ENCODE measurements around the gene SZRD1.

Gene SZRD1

GRCh38 chr1:16393570-16394521 lies 26.8 kb downstream of the SZRD1 start:
- in situ Hi-C loops (cut with MboI; ENCODE audit: low sequenced_read_pairs): no loop called here

DNA sequence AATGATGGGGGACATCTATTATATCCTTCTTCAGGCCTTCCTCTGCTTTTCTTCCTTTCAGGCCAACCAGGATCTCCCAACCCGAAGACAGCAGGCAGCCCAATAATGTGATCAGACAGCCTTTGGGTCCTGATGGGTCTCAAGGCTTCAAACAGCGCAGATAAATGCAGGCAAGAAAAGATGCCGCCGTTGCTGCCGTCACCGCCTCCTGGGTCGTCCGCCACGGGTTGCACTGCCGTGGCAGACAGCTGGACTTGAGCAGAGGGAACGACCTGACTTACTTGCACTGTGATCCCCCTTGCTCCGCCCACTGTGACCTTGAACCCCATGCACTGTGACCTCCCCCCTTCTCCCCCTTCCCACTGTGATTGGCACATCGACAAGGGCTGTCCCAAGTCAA lies 27.9 kb downstream of the SZRD1 start:
- in situ Hi-C loops (cut with MboI; ENCODE audit: low sequenced_read_pairs): no loop called here

DNA sequence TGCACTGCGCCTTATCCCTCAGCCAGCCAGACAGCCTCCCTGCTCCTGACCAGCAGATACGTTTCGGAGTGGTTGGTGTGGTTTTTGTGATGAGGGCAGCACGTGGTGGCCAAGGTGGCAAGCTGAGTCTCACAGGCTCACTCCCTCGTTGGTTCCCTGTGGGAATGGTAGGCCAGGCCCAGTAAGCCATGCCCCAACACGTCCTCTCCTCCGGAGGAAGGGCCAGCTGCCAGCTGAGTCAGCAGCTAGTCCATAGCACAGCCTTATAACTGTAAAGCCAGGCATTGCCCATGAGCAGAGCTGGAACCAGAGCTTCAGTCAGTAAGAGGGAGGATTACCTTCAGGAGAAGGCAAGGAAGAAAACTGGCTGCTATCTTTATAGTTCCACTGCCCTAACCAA lies 29.5 kb downstream of the SZRD1 start:
- in situ Hi-C loops (cut with MboI; ENCODE audit: low sequenced_read_pairs): no loop called here

- in situ Hi-C loops (cut with MboI; ENCODE audit: low sequenced_read_pairs): no loop called here
These were observed 30.1 kb downstream of the SZRD1 start for GRCh38 chr1:16397120-16397519.

DNA sequence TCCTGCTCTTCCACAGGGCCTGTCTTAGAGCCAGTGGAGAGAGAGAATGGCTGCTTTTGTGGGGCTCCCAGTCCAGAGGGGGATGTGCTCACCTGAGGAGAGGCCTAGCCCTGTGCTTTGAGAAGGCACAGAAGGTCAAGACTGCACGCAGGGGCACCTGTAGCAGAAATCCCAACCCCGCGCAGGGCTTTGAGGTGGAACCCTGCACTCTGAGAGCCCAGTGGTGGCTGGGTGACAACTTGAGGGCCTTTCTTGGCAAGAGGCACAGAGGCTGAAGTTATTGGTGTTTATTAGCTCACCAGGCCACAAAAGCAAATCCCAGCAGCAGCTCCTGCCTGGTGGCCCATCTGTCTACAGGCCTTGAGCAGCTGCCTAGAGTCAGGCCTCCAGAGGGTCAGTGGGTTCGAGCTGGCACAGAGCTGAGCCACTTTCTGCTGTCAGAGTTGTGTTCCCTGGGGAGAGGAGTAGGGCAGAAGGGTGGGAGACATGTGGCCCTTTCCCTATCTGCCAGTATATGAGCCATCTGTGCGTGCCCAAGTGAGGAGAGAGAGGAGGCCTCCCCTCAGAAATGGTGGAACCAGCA lies 31.4 kb downstream of the SZRD1 start:
- in situ Hi-C loops (cut with MboI; ENCODE audit: low sequenced_read_pairs): no loop called here

GRCh38 chr1:16402742-16403141 lies 35.7 kb downstream of the SZRD1 start:
- in situ Hi-C loops (cut with MboI; ENCODE audit: low sequenced_read_pairs): no loop called here

DNA sequence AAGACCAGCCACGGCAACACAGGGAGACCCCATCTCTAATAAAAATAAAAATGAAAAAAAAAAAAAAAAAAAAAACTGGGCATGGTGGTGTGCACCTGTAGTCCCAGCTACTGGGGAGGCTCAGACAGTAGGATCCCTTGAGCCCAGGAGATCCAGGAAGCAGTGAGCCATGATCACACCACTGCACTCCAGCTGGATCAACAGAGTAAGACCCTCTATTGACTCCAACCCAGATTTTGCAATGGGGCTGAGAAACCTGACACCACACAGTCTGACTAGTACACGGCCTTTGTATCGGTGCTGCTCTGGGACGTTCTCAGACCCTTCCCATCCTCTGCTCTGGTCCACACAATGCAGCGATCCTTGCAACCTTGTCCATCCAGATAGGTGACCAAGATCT lies 38.4 kb downstream of the SZRD1 start:
- in situ Hi-C loops (cut with MboI; ENCODE audit: low sequenced_read_pairs): no loop called here

- in situ Hi-C loops (cut with MboI; ENCODE audit: low sequenced_read_pairs): no loop called here
These were observed 39.8 kb downstream of the SZRD1 start for GRCh38 chr1:16406868-16407267.

GRCh38 chr1:16409536-16410152 lies 42.6 kb downstream of the SZRD1 start:
- in situ Hi-C loops (cut with MboI; ENCODE audit: low sequenced_read_pairs): no loop called here

DNA sequence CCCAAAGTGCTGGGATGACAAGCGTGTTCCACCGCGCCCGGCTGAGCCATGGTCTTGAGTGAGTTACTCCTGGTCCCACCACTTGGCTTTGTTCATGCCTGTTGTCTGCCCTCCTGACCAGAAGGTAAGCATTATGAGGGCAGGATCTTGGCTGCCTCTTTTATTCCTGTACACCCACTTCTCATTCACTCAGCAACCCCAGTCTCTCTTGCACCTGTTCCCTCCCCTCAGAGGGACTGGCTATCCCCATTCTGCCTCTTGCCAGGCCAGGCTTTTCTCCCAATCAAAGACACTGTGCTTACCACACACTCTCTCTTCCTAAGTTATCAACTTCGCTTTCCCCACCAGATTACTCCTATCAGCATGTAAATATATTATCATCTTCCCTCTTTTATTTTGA lies 43.8 kb downstream of the SZRD1 start:
- in situ Hi-C loops (cut with MboI; ENCODE audit: low sequenced_read_pairs): no loop called here

DNA sequence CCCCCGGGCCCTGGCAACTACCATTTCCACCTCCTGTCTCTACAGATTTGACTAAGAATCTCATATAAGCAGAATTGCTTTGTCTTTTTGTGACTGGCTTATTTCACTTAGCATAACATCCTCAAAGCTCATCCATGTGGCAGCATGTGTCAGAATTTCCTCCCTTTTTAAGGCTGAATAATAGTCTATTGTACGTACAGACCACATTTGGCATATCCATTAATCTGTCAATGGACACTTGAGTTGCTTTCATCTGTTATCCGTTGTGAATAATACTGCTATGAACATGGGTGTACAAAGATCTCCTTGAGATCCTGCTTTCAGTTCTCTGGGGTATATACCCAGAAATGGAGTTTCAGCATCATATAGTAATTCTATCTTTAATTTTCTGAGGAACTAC lies 46.1 kb downstream of the SZRD1 start:
- in situ Hi-C loops (cut with MboI; ENCODE audit: low sequenced_read_pairs): no loop called here

- in situ Hi-C loops (cut with MboI; ENCODE audit: low sequenced_read_pairs): no loop called here
These were observed 51.9 kb downstream of the SZRD1 start for GRCh38 chr1:16418823-16419425.

DNA sequence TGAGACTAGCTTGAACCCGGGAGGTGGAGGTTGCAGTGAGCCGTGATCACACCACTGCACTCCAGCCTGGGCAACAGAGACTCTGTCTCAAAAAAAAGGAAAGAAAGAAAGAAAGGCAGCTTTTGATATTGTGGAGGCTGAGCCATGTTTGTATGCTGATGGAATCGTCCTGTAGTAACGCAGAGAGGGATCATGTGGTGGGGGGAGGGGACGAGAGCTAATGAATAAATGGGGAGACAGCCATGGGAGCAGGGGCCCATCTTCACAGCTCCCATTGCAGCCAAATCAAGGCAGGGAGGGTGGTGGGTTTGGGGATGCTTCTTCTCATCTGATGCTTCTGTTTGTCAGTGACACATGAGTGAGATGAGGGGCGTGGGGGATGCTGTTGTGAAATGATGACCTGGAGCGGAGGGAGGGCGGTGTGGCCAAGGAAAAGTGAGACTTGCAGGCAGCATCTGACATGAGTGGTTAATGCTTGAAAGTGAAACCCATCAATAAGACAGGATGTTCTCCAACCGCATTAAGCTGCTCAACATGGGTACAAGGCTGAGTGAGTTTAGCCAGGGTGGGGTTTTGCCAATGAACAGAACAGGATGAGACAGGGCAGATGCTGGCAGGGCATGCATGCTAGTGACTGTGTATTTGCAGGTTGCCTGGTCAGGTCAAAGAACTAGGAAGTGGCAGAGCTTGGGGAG lies 53.5 kb downstream of the SZRD1 start:
- in situ Hi-C loops (cut with MboI; ENCODE audit: low sequenced_read_pairs): no loop called here

DNA sequence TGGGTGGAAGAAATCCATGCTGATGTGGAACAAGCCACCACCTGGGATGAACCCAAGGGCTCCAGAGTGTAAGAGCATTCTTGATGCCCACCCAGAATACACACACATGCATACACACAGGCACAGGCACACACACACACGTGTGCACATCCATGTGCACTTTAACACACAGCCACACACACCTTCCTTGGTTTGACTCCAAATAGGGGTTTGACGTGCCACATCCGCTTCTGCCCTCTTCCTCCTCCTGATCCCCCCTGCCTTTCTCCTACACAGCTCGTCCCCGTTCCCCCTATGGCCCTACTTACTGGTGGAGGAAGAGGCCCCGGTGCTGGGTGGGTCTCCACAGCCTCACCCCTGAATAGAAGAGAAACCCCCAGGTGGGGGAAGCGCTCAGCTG lies 54.2 kb downstream of the SZRD1 start:
- in situ Hi-C loops (cut with MboI; ENCODE audit: low sequenced_read_pairs): no loop called here

GRCh38 chr1:16422041-16422440 lies 55.0 kb downstream of the SZRD1 start:
- in situ Hi-C loops (cut with MboI; ENCODE audit: low sequenced_read_pairs): no loop called here

GRCh38 chr1:16425125-16426025 lies 58.3 kb downstream of the SZRD1 start:
- in situ Hi-C loops (cut with MboI; ENCODE audit: low sequenced_read_pairs): no loop called here

DNA sequence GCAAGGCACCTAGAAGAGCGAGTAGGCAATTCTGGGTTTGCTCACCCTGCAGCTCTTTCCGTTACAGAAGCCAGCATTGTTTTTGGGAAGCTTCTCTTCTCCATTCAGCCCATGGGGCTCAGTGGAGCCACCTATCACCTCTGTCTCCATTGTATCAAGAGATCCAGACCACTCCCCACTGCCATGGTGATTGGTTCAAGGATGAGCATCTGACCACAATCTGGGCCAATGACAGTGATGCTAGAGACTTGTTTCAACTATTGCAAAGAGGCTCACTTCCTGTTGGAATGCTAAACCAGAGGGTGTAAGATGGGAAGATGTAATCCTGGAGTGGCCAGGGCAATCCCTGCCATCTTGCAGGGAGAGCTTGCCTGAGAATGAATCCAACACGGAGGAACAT lies 63.6 kb downstream of the SZRD1 start:
- in situ Hi-C loops (cut with MboI; ENCODE audit: low sequenced_read_pairs): no loop called here

DNA sequence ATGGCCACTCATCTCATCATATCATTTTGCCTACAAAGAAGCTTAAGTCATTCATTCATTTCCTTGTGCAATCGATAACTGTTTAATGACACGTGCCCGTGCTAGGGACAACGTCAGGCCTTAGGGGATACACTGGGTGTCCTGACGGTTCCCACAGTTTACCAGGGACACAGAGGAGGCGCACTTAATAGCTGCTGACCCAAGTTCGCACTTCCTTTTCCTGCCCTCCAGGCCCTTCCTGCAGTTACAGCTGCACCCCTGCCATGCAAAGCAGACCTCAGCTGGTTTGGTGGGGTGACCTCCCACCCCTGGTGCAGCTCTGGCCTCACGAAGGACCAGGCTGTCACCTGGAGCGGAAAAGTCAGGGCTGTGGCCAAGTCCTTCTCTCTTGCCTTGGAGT lies 66.0 kb downstream of the SZRD1 start:
- in situ Hi-C loops (cut with MboI; ENCODE audit: low sequenced_read_pairs): no loop called here

DNA sequence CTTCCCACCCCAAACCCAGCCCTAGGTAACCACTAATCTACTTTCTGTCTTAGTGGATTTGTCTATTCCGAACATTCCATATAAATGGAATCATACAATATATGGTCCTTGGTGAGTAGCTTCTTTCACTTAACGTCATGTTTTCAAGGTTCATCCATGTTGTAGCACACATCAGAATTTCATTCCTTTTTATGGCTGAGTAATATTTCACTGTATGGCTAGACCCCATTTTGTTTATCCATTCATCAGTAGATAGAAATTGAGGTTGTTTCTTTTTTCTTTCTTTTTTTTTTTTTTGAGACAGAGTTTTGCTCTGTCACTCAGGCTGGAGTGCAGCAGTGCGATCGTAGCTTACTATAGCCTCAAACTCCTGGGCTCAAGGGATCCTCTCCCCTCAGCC lies 67.0 kb downstream of the SZRD1 start:
- in situ Hi-C loops (cut with MboI; ENCODE audit: low sequenced_read_pairs): no loop called here

GRCh38 chr1:16434501-16434900 lies 67.5 kb downstream of the SZRD1 start:
- in situ Hi-C loops (cut with MboI; ENCODE audit: low sequenced_read_pairs): no loop called here
